Suprapubic skin (tissue), 4 donors: ENCODE data around the gene FA2H. TPM values are rescaled to one million over a fixed set of nuclear protein-coding genes. Genes with fewer than 3 reads are reported as not detected.

Source experiments
- DNase-seq, 2 donors: peaks; one replicate each; pipeline ENCODE4 v3.0.0-alpha.2; 2019; ENCODE audit warnings: low spot score in 2 of 2
- H3K27ac ChIP-seq: fragments of 200-600 bp; sonication (generic); one replicate; pipeline ENCODE4 v1.5.1; 2019
- H3K27me3 ChIP-seq: fragments of 200-600 bp; sonication (generic); one replicate; pipeline ENCODE4 v1.5.1; 2019
- H3K36me3 ChIP-seq: fragments of 200-600 bp; sonication (generic); one replicate; pipeline ENCODE4 v1.5.1; 2019
- H3K4me1 ChIP-seq: fragments of 200-600 bp; sonication (generic); one replicate; pipeline ENCODE4 v1.5.1; 2019
- H3K4me3 ChIP-seq: fragments of 200-600 bp; sonication (generic); one replicate; pipeline ENCODE4 v1.5.1; 2019; ENCODE audit warnings: mild to moderate bottlenecking
- H3K9me3 ChIP-seq: fragments of 200-600 bp; sonication (generic); one replicate; pipeline ENCODE4 v1.5.1; 2019
- EP300 ChIP-seq: sonication (generic); formaldehyde crosslinking; IDR thresholded peaks from one replicate; pipeline ENCODE4 v1.6.1; 2017; ENCODE audit warnings: antibody characterized with exemption
- POLR2A ChIP-seq, 2 donors: fragments of 450-650 bp; IDR thresholded peaks; one replicate each; pipeline ENCODE4 v1.6.1; 2017; ENCODE audit warnings: antibody characterized with exemption in 2 of 2, mild to moderate bottlenecking in 2 of 2, moderate library complexity in 2 of 2
- POLR2AphosphoS5 ChIP-seq, 3 donors: sonication (generic); formaldehyde crosslinking; IDR thresholded peaks; one replicate each; pipeline ENCODE4 v1.6.1; 2017; ENCODE audit warnings: antibody characterized with exemption in 3 of 3
- WGBS: methylation state at CpG from one replicate; pipeline ENCODE4 v1.1.5; 2018; 5-methylcytosine and 5-hydroxymethylcytosine counted together
- total RNA-seq, 4 donors: library from RNA; depleted of rRNA; stranded (reverse); fragments of >200 nt; gene quantifications; one replicate each; pipeline ENCODE4 v1.1.0, GENCODE V29; 2016
- TF ChIP-seq, protein P1 (sequence below), 2 donors: fragments of 200-600 bp in 1 of 2; fragments of 450-650 bp in 1 of 2; sonication (generic) in 1 of 2; IDR thresholded peaks; one replicate each; pipeline ENCODE4 v1.5.1; 2016 to 2019; ENCODE audit warnings: antibody characterized with exemption in 2 of 2, mild to moderate bottlenecking in 1 of 2, moderate library complexity in 1 of 2

Gene FA2H
- total RNA-seq, 4 donors from 2014 or later: 6.8 to 11.3 (median 8.8) TPM

DNA sequence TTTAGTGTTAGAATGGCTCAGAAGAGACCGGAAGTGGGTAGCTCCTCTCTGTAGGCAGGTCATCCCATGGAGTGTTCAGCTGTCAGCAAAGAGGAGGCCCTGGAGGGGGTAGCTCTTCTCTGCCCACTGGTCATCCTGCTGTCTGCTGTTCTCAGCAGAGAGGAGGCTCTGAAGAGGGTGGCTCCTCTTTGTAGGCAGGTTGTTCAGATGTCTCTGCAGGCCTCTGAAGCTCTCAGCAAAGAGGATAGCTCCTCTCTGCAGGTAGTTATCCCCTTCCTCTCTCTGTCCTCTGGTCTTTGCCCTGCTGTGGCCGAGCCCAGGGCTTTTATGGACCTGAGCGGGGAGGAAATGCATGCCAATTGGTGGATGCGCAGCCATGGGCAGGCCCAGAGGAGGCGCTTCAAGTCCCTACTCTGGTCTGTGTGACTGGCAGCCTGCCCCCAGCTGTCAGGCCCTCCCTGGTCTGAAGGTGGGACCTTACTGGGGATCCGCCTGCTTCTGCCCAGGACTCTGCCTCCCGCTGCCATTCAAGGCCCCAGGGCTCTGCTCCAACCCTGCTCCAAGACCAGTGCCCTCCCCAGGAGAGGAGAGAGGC lies 32.5 kb upstream of the FA2H start:
- TF ChIP-seq EP300 (no peak), POLR2A (IDR thresholded peaks at IDR 0.05) (no peak), POLR2AphosphoS5 (IDR thresholded peaks at IDR 0.05) (no peak)

DNA sequence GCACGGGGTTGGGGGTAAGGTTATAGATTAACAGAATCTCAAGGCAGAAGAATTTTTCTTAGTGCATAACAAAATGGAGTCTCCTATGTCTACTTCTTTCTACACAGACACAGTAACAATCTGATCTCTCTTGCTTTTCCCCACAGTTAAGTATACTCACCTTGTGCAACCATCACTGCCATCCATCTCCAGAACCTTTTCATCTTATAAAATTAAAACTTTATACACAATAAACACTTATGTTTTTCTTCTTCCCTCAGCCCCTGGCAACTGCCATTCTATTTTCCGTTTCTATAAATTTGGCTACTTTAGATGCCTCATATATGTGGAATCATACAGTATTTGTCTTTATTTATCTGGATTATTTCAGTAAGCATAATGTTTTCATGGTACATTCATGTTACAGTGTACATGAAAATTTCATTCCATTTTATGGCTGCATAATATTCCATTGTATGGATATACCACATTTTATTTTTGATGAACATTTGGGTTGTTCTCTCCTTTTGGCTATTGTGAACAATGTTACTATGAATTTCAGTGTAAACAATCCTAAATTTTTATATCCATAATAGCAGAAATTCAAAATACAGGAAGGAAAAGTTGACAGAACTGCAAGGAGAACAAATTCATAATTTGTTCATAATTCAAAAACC lies 25.7 kb upstream of the FA2H start:
- Histone ChIP-seq H3K4me3 (no peak overlapping the region), H3K9me3 (peaks cover 5% of the 10 kb centered on the region), H3K27me3 (peaks cover 5% of the 10 kb centered on the region), H3K27ac (no peak overlapping the region), H3K4me1 (no peaks in the 10 kb centered on the region), H3K36me3 (no peaks in the 10 kb centered on the region)
- DNase-seq: no peak
- no peak for TF ChIP-seq POLR2AphosphoS5 (IDR thresholded peaks at IDR 0.05)
- no peak for TF ChIP-seq POLR2A (IDR thresholded peaks at IDR 0.05)
- TF ChIP-seq, protein P1, sequence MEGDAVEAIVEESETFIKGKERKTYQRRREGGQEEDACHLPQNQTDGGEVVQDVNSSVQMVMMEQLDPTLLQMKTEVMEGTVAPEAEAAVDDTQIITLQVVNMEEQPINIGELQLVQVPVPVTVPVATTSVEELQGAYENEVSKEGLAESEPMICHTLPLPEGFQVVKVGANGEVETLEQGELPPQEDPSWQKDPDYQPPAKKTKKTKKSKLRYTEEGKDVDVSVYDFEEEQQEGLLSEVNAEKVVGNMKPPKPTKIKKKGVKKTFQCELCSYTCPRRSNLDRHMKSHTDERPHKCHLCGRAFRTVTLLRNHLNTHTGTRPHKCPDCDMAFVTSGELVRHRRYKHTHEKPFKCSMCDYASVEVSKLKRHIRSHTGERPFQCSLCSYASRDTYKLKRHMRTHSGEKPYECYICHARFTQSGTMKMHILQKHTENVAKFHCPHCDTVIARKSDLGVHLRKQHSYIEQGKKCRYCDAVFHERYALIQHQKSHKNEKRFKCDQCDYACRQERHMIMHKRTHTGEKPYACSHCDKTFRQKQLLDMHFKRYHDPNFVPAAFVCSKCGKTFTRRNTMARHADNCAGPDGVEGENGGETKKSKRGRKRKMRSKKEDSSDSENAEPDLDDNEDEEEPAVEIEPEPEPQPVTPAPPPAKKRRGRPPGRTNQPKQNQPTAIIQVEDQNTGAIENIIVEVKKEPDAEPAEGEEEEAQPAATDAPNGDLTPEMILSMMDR (IDR thresholded peaks at IDR 0.05): no peak
- no peak for TF ChIP-seq EP300
- 87% methylated on average over 2 of the region's 2 CpGs for WGBS

More for the DNA sequence above, 32.5 kb upstream of the FA2H start:
- WGBS: 86% methylated on average over 3 of the region's 7 CpGs
- no peak overlapping the region for H3K27ac ChIP-seq
- H3K27me3 ChIP-seq: no peaks in the 10 kb centered on the region
- no peaks in the 10 kb centered on the region for H3K36me3 ChIP-seq
- H3K4me3 ChIP-seq: no peak overlapping the region
- DNase-seq: no peak
- no peaks in the 10 kb centered on the region for H3K9me3 ChIP-seq
- H3K4me1 ChIP-seq: peaks cover 6% of the 10 kb centered on the region

DNA sequence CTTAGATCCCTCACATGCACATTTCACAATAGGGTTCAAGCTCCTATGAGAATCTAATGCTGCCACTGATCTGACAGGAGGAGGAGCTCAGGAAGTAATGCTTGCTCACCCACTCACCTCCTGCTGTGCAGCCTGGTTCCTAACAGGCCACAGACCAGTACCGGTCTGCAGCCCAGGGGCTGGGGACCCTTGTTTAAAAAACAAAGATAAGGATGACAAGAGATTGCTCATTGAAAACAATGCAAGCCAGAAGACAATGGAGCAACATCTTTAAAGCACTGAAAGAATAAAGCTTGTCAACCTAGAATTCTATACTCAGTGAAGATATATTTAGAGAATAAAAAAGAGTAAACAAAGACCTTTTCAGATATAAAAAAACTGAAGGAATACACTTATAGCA lies 22.8 kb upstream of the FA2H start:
- peaks cover 5% of the 10 kb centered on the region for H3K27me3 ChIP-seq
- WGBS: 81% methylated on average over 1 of the region's 1 CpG
- no peaks in the 10 kb centered on the region for H3K4me1 ChIP-seq
- no peak overlapping the region for H3K4me3 ChIP-seq
- DNase-seq: no peak
- H3K9me3 ChIP-seq: peaks cover 5% of the 10 kb centered on the region
- no peaks in the 10 kb centered on the region for H3K36me3 ChIP-seq
- TF ChIP-seq, protein P1 (IDR thresholded peaks at IDR 0.05): no peak
- TF ChIP-seq POLR2AphosphoS5 (IDR thresholded peaks at IDR 0.05) (no peak), EP300 (no peak), POLR2A (IDR thresholded peaks at IDR 0.05) (no peak)
- no peak overlapping the region for H3K27ac ChIP-seq

DNA sequence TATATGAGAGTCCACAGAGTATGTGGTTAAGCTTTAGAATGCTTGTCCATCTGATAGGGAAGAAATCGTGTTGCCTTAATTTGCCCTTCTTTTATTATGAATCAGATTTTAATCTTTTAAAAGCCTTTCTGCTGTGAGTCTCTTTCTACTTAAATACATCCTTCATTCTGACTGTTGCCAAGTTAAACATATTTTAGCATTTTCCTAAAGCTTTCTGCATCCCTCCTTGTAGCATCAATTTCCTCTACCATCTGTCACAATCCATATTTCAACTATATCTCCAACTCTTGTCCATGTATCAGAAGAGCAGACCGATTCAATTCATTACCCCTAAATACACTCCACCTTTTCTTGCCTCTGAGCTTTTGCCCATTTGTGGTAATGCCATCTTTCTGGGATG lies 20.5 kb upstream of the FA2H start:
- H3K9me3 ChIP-seq: no peaks in the 10 kb centered on the region
- no peaks in the 10 kb centered on the region for H3K36me3 ChIP-seq
- TF ChIP-seq POLR2A (IDR thresholded peaks at IDR 0.05) (no peak), EP300 (no peak), POLR2AphosphoS5 (IDR thresholded peaks at IDR 0.05) (no peak)
- TF ChIP-seq, protein P1 (IDR thresholded peaks at IDR 0.05): no peak
- H3K4me3 ChIP-seq: no peak overlapping the region
- no peak for DNase-seq
- WGBS: 77% methylated on average over 2 of the region's 2 CpGs
- no peaks in the 10 kb centered on the region for H3K4me1 ChIP-seq
- H3K27ac ChIP-seq: no peak overlapping the region
- peaks cover 5% of the 10 kb centered on the region for H3K27me3 ChIP-seq

DNA sequence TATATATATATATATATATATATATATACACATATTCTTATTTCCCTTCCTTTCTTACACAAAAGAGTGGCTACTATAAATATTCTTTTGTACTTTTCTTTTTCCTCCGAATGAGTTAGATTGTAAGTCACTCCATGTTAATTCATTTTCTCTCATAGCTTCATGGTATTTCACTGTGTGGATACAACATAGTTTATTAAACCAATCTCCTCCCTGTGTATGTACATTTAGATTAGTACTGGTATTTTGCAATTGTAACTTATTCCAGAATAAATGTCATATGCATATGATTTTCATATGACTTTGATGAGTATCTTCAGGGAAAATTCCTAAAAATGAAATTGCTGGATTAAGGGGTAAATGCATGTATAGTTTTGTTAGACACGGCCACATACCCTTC lies 20.0 kb upstream of the FA2H start:
- TF ChIP-seq EP300: no peak
- no peak for TF ChIP-seq POLR2A (IDR thresholded peaks at IDR 0.05)
- no peak for TF ChIP-seq POLR2AphosphoS5 (IDR thresholded peaks at IDR 0.05)
- TF ChIP-seq, protein P1 (IDR thresholded peaks at IDR 0.05): no peak
- 45% methylated on average over 2 of the region's 2 CpGs for WGBS
- H3K9me3 ChIP-seq: no peaks in the 10 kb centered on the region

More for the DNA sequence above, 20.0 kb upstream of the FA2H start:
- no peak overlapping the region for H3K4me3 ChIP-seq
- no peak for DNase-seq
- H3K4me1 ChIP-seq: no peaks in the 10 kb centered on the region
- no peak overlapping the region for H3K27ac ChIP-seq
- H3K36me3 ChIP-seq: no peaks in the 10 kb centered on the region
- H3K27me3 ChIP-seq: peaks cover 5% of the 10 kb centered on the region
